IMR-90 (cell line): Measurements from ENCODE around the gene TGDS. TPM values are rescaled to one million over a fixed set of nuclear protein-coding genes. Genes with fewer than 3 reads are reported as not detected.

ENCODE experiments used
- ATAC-seq: fragments of 200-7000 bp; cut with Tn5 transposase; 2 replicates; pipeline ENCODE4 v1.9.1; 2020; ENCODE audit warnings: low read depth, mild to moderate bottlenecking, moderate library complexity
- BruUV-seq: library from RNA; stranded (reverse); fragments of 400-500 nt; replicated peaks from 2 replicates; lab custom pipeline; 2021; lab: Mats Ljungman, UMichigan
- CTCF ChIA-PET: fragments of 300-600 bp; formaldehyde crosslinking; extraction: SDS; loops from one replicate; lab custom pipeline; 2021; ENCODE audit warnings: antibody characterized with exemption; lab: Yijun Ruan, JAX
- POLR2A ChIA-PET: fragments of 300-600 bp; sonication (Branson Sonifier 250); formaldehyde crosslinking; loops from one replicate; lab custom pipeline; 2022; ENCODE audit warnings: antibody characterized with exemption; ENCODE audit not compliant: unreplicated experiment; lab: Charles Lee
- DNase-seq: peaks from one replicate; pipeline ENCODE4 v3.0.0; 2013
- H2AFZ ChIP-seq: replicated peaks from 2 replicates; pipeline ENCODE3; 2013; ENCODE audit warnings: low read length, mild to moderate bottlenecking; ENCODE audit not compliant: poor library complexity
- H2AK5ac ChIP-seq: 2 replicates; pipeline ENCODE4 v1.6.1; 2013; ENCODE audit warnings: low read depth, low read length, inconsistent platforms
- H2AK9ac ChIP-seq: replicated peaks from 2 replicates; pipeline ENCODE3; 2013; ENCODE audit warnings: mild to moderate bottlenecking, low read depth, low read length, moderate library complexity; ENCODE audit not compliant: poor library complexity
- H2BK120ac ChIP-seq: 2 replicates; pipeline ENCODE4 v1.6.1; 2013; ENCODE audit warnings: low read depth, low read length, inconsistent platforms
- H2BK15ac ChIP-seq: 3 replicates; pipeline ENCODE4 v1.6.1; 2013; ENCODE audit warnings: low read depth, low read length, inconsistent platforms
- H2BK20ac ChIP-seq: 2 replicates; pipeline ENCODE4 v1.6.1; 2013; ENCODE audit warnings: low read depth, mild to moderate bottlenecking, inconsistent platforms, low read length, moderate library complexity
- H2BK5ac ChIP-seq: 2 replicates; pipeline ENCODE4 v1.6.1; 2013; ENCODE audit warnings: mild to moderate bottlenecking, low read depth, low read length, inconsistent platforms; ENCODE audit not compliant: poor library complexity, severe bottlenecking
- H3K14ac ChIP-seq: replicated peaks from 2 replicates; pipeline ENCODE4 v1.6.1; 2013; ENCODE audit warnings: low read depth, low read length, inconsistent platforms
- H3K18ac ChIP-seq: 2 replicates; pipeline ENCODE4 v1.6.1; 2013; ENCODE audit warnings: low read depth, low read length, control low read depth
- H3K23ac ChIP-seq: 2 replicates; pipeline ENCODE4 v1.6.1; 2013; ENCODE audit warnings: low read depth, low read length, inconsistent platforms
- H3K27ac ChIP-seq: 2 replicates; pipeline ENCODE4 v1.5.1; 2013; ENCODE audit warnings: mild to moderate bottlenecking, control low read depth, low read length; ENCODE audit not compliant: insufficient read depth
- H3K27me3 ChIP-seq: 2 replicates; pipeline ENCODE4 v1.6.1; 2013; ENCODE audit warnings: low read length; ENCODE audit not compliant: control insufficient read depth, insufficient read depth
- H3K36me3 ChIP-seq: 2 replicates; pipeline ENCODE4 v1.6.1; 2013; ENCODE audit warnings: low read length, mixed read lengths; ENCODE audit not compliant: control insufficient read depth, insufficient read depth
- H3K4ac ChIP-seq: 2 replicates; pipeline ENCODE4 v1.6.1; 2013; ENCODE audit warnings: low read depth, low read length, inconsistent platforms
- H3K4me1 ChIP-seq: 2 replicates; pipeline ENCODE4 v1.6.1; 2013; ENCODE audit warnings: low read length, mixed read lengths; ENCODE audit not compliant: control insufficient read depth, insufficient read depth
- H3K4me2 ChIP-seq: 2 replicates; pipeline ENCODE4 v1.6.1; 2013; ENCODE audit warnings: low read depth, mild to moderate bottlenecking, control low read depth, low read length, moderate library complexity
- H3K4me3 ChIP-seq: 2 replicates; pipeline ENCODE4 v1.5.1; 2013; ENCODE audit warnings: low read depth, mild to moderate bottlenecking, control low read depth, low read length, moderate library complexity; ENCODE audit not compliant: insufficient read depth
- H3K56ac ChIP-seq: 2 replicates; pipeline ENCODE4 v1.6.1; 2013; ENCODE audit warnings: low read length, inconsistent platforms; ENCODE audit not compliant: insufficient read depth; ENCODE audit errors: extremely low read depth
- H3K79me1 ChIP-seq, 2 experiments: 2 replicates each; pipeline ENCODE4 v1.6.1; 2013; ENCODE audit warnings: low read length in 2 of 2, inconsistent platforms in 1 of 2, low read depth in 1 of 2
- H3K9ac ChIP-seq: 2 replicates; pipeline ENCODE4 v1.6.1; 2013; ENCODE audit warnings: low read depth, low read length, control low read depth
- H3K9me1 ChIP-seq: 2 replicates; pipeline ENCODE4 v1.6.1; 2013; ENCODE audit warnings: low read length, inconsistent platforms; ENCODE audit not compliant: insufficient read depth
- H3K9me3 ChIP-seq: 2 replicates; pipeline ENCODE4 v1.6.1; 2013; ENCODE audit warnings: low read length; ENCODE audit not compliant: control insufficient read depth, insufficient read depth
- H4K20me1 ChIP-seq: 2 replicates; pipeline ENCODE4 v1.6.1; 2013; ENCODE audit warnings: low read length, inconsistent platforms; ENCODE audit not compliant: insufficient read depth
- H4K5ac ChIP-seq: 2 replicates; pipeline ENCODE4 v1.6.1; 2013; ENCODE audit warnings: mild to moderate bottlenecking, low read depth, low read length, control low read depth
- H4K8ac ChIP-seq, 2 experiments: 2 replicates each; pipeline ENCODE4 v1.6.1; 2013; ENCODE audit warnings: low read depth in 2 of 2, low read length in 2 of 2, control low read depth in 1 of 2, inconsistent platforms in 1 of 2
- H4K91ac ChIP-seq: 2 replicates; pipeline ENCODE4 v1.6.1; 2013; ENCODE audit warnings: low read depth, low read length, inconsistent platforms; ENCODE audit not compliant: insufficient read depth
- BHLHE40 ChIP-seq: fragments of 150-350 bp; IDR thresholded peaks from 2 replicates; pipeline ENCODE4 v1.6.1; 2016; ENCODE audit warnings: mild to moderate bottlenecking, low read depth, low read length
- CEBPB ChIP-seq: IDR thresholded peaks from 2 replicates; pipeline ENCODE4 v1.6.1; 2012; ENCODE audit warnings: low read depth, low read length, improper control_type of control experiment
- CHD1 ChIP-seq: IDR thresholded peaks from 2 replicates; pipeline ENCODE4 v1.6.1; 2012; ENCODE audit warnings: low read depth, low read length, improper control_type of control experiment
- MAFK ChIP-seq: IDR thresholded peaks from 2 replicates; pipeline ENCODE4 v1.6.1; 2012; ENCODE audit warnings: low read depth, low read length, improper control_type of control experiment
- MXI1 ChIP-seq: IDR thresholded peaks from 2 replicates; pipeline ENCODE4 v1.6.1; 2012; ENCODE audit warnings: low read depth, mild to moderate bottlenecking, low read length, moderate library complexity, borderline replicate concordance
- NFE2L2 ChIP-seq: fragments of 150-350 bp; IDR thresholded peaks from 2 replicates; pipeline ENCODE4 v1.6.1; 2016; ENCODE audit warnings: low read depth, mild to moderate bottlenecking, low read length
- POLR2A ChIP-seq: IDR thresholded peaks from 2 replicates; pipeline ENCODE4 v1.6.1; 2012; ENCODE audit warnings: mild to moderate bottlenecking, low read depth, low read length
- RCOR1 ChIP-seq: IDR thresholded peaks from 2 replicates; pipeline ENCODE4 v1.6.1; 2012; ENCODE audit warnings: mild to moderate bottlenecking, low read length, improper control_type of control experiment; ENCODE audit not compliant: insufficient replicate concordance
- SMC3 ChIP-seq: fragments of 150-350 bp; IDR thresholded peaks from 2 replicates; pipeline ENCODE4 v1.6.1; 2016; ENCODE audit warnings: low read depth, mild to moderate bottlenecking, antibody characterized with exemption, low read length, moderate library complexity
- WGBS, 2 experiments: methylation state at CpG; one replicate each; pipeline versions ENCODE4 v1.1.5 to v1.1.7; 2013; ENCODE audit warnings: missing lambda C conversion rate in 2 of 2; ENCODE audit not compliant: insufficient read length in 1 of 2; ENCODE audit errors: extremely low coverage in 2 of 2; 5-methylcytosine and 5-hydroxymethylcytosine counted together
- dilution Hi-C: fragments of 300-500 bp; cut with HindIII; formaldehyde crosslinking; loops from one replicate; pipeline ENCODE4 v1.14.3; 2018; ENCODE audit warnings: low sequenced_read_pairs; ENCODE audit not compliant: unreplicated experiment
- in situ Hi-C: fragments of 300-500 bp; cut with MboI; formaldehyde crosslinking; loops from 3 replicates; pipeline ENCODE4 v1.14.3; 2019; ENCODE audit warnings: low sequenced_read_pairs, inconsistent platforms, mixed read lengths
- intact Hi-C: fragments of 100-400 bp; cut with micrococcal nuclease; formaldehyde crosslinking; loops from 2 replicates; pipeline ENCODE4 v1.10.0; 2022
- polyA plus RNA-seq, 3 experiments: library from polyadenylated mRNA; depleted of rRNA; stranded (reverse); fragments of >200 nt; gene quantifications; 2 replicates each; pipeline ENCODE4 v1.2.3, GENCODE V29; 2012; ENCODE audit warnings: low replicate concordance in 1 of 3
- total RNA-seq: library from RNA; depleted of rRNA; stranded (reverse); fragments of >200 nt; gene quantifications from 2 replicates; pipeline ENCODE4 v1.2.3, GENCODE V29; 2012
- TF ChIP-seq, protein P1 (sequence below): fragments of 150-350 bp; IDR thresholded peaks from 2 replicates; pipeline ENCODE4 v1.6.1; 2016; ENCODE audit warnings: low read depth, mild to moderate bottlenecking, low read length, moderate library complexity, borderline replicate concordance
- TF ChIP-seq, protein P2 (sequence below): fragments of 150-350 bp; IDR thresholded peaks from 2 replicates; pipeline ENCODE4 v1.6.1; 2017; ENCODE audit warnings: mild to moderate bottlenecking, antibody characterized with exemption, low read length, low read depth
- TF ChIP-seq, protein P3 (sequence below): conservative IDR thresholded peaks from 2 replicates; pipeline ENCODE4 v1.5.1; 2012; ENCODE audit warnings: mild to moderate bottlenecking, low read depth, low read length, improper control_type of control experiment

Gene TGDS
- total and polyA plus RNA-seq, 2 of the 4 experiments (the other 2 are of a cell fraction) = 9.6 to 15.6 TPM

DNA sequence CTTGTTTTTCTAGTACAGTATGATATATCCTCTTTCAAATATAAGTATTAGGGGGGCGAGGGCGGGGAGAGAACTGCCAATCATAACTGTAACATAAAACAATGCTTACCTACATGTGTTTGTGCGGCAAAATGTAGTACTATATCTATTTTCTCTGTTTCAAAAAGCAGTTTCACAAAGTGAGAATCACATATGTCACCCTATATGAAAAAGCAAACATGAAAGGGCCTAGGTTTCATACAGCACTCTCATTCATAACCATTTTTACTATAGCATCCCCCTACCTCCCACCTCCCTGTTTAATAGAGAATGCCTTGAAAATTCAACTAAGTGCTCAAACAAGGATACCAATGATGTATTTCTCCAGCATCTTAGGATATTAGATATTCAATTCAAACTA lies 5.2 kb downstream of the TGDS start:
- Histone ChIP-seq H2AK5ac (no peak overlapping the region), H3K27me3 (no peaks in the 10 kb centered on the region), H3K56ac (no peak overlapping the region), H2BK20ac (no peak overlapping the region), H3K27ac (no peak overlapping the region), H3K9me3 (no peaks in the 10 kb centered on the region), H3K9me1 (peaks cover 9% of the 10 kb centered on the region; the same call in 1 of the 2 replicates), H2AFZ (no peak overlapping the region), H4K91ac (no peak overlapping the region), H3K23ac (no peak overlapping the region), H3K4me3 (no peak overlapping the region), H4K5ac (no peak overlapping the region), H3K4ac (no peak overlapping the region), H4K8ac (no peak overlapping the region), H3K36me3 (peaks cover 8% of the 10 kb centered on the region), H2BK120ac (no peak overlapping the region), H2BK5ac (no peak overlapping the region), H3K4me2 (no peak overlapping the region), H4K20me1 (no peaks in the 10 kb centered on the region), H3K79me1 (peaks cover 15 to 28% of the 10 kb centered on the region in 2 experiments), H3K14ac (no peak overlapping the region), H3K9ac (no peak overlapping the region), H3K4me1 (peaks cover 6% of the 10 kb centered on the region), H2BK15ac (no peak overlapping the region), H2AK9ac (no peak overlapping the region), H3K18ac (no peak overlapping the region)
- no CpG with 5 or more reads among the region's 3 CpGs for WGBS, 2 experiments
- ATAC-seq (no peak), DNase-seq (no peak)
- dilution Hi-C loops (no loop called here), in situ Hi-C loops (no loop called here), intact Hi-C loops (no loop called here)
- CTCF ChIA-PET = no interaction called here
- TF ChIP-seq, protein P1, sequence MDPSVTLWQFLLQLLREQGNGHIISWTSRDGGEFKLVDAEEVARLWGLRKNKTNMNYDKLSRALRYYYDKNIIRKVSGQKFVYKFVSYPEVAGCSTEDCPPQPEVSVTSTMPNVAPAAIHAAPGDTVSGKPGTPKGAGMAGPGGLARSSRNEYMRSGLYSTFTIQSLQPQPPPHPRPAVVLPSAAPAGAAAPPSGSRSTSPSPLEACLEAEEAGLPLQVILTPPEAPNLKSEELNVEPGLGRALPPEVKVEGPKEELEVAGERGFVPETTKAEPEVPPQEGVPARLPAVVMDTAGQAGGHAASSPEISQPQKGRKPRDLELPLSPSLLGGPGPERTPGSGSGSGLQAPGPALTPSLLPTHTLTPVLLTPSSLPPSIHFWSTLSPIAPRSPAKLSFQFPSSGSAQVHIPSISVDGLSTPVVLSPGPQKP = no peak
- TF ChIP-seq, protein P2, sequence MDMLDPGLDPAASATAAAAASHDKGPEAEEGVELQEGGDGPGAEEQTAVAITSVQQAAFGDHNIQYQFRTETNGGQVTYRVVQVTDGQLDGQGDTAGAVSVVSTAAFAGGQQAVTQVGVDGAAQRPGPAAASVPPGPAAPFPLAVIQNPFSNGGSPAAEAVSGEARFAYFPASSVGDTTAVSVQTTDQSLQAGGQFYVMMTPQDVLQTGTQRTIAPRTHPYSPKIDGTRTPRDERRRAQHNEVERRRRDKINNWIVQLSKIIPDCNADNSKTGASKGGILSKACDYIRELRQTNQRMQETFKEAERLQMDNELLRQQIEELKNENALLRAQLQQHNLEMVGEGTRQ = no peak
- TF ChIP-seq, protein P3, sequence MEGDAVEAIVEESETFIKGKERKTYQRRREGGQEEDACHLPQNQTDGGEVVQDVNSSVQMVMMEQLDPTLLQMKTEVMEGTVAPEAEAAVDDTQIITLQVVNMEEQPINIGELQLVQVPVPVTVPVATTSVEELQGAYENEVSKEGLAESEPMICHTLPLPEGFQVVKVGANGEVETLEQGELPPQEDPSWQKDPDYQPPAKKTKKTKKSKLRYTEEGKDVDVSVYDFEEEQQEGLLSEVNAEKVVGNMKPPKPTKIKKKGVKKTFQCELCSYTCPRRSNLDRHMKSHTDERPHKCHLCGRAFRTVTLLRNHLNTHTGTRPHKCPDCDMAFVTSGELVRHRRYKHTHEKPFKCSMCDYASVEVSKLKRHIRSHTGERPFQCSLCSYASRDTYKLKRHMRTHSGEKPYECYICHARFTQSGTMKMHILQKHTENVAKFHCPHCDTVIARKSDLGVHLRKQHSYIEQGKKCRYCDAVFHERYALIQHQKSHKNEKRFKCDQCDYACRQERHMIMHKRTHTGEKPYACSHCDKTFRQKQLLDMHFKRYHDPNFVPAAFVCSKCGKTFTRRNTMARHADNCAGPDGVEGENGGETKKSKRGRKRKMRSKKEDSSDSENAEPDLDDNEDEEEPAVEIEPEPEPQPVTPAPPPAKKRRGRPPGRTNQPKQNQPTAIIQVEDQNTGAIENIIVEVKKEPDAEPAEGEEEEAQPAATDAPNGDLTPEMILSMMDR = no peak
- TF ChIP-seq NFE2L2 = no peak
- TF ChIP-seq MXI1 = no peak
- TF ChIP-seq MAFK = no peak
- TF ChIP-seq SMC3 = no peak
- no peak for TF ChIP-seq BHLHE40
- no peak for TF ChIP-seq CHD1
- TF ChIP-seq POLR2A = no peak
- TF ChIP-seq RCOR1 = no peak
- no peak for TF ChIP-seq CEBPB
- POLR2A ChIA-PET = no interaction called here
- no TSS peak for BruUV-seq
